Left lung (tissue), 10 donors: Measurements from ENCODE around the gene HECTD4. TPM values are rescaled to one million over a fixed set of nuclear protein-coding genes. Genes with fewer than 3 reads are reported as not detected.
"Not testable (repeated sequence)": the region's sequence is repeated elsewhere in the genome, so short reads cannot be mapped to it uniquely, and the experiment has no call there.

Experiments used
- ATAC-seq: fragments of 200-7000 bp; cut with Tn5 transposase; one replicate; pipeline ENCODE4 v1.9.1; 2020; ENCODE audit warnings: moderate library complexity
- DNase-seq, 4 donors: peaks; one replicate each; pipeline ENCODE4 v3.0.0-alpha.2; 2013 to 2020
- H3K27ac ChIP-seq, 2 donors: fragments of 200-600 bp; sonication (generic) in 1 of 2; one replicate each; pipeline versions ENCODE4 v1.5.0 to v1.8.0; 2020 to 2021
- H3K27me3 ChIP-seq, 2 donors: fragments of 200-600 bp; sonication (generic) in 1 of 2; one replicate each; pipeline versions ENCODE4 v1.5.0 to v1.8.0; 2020 to 2021
- H3K36me3 ChIP-seq, 2 donors: fragments of 200-600 bp; sonication (generic) in 1 of 2; one replicate each; pipeline versions ENCODE4 v1.5.0 to v1.8.0; 2020 to 2021
- H3K4me1 ChIP-seq, 2 donors: fragments of 200-600 bp; one replicate each; pipeline ENCODE4 v1.8.0; 2021
- H3K4me3 ChIP-seq, 2 donors: fragments of 200-600 bp; sonication (generic) in 1 of 2; one replicate each; pipeline versions ENCODE4 v1.5.0 to v1.8.0; 2020 to 2021; ENCODE audit warnings: mild to moderate bottlenecking in 1 of 2
- H3K9me3 ChIP-seq, 2 donors: fragments of 200-600 bp; sonication (generic) in 1 of 2; one replicate each; pipeline versions ENCODE4 v1.5.0 to v1.8.0; 2020 to 2021
- intact Hi-C, 2 donors: fragments of 100-400 bp; cut with DNase I; formaldehyde crosslinking; loops; one replicate each; pipeline versions ENCODE4 v1.11.2 to v1.14.2; 2022
- polyA plus RNA-seq, 6 donors: library from polyadenylated mRNA; unstranded; fragments of 120-200 nt; gene quantifications; one replicate each; pipeline ENCODE4 v1.2.1, GENCODE V29; 2013; ENCODE audit not compliant: insufficient read length in 6 of 6
- total RNA-seq, 2 donors: library from RNA; stranded (reverse); fragmentation: NEBNext Ultra II Directional; extraction: Animal tissue kit (Norgen Biotek cat#: 25700); gene quantifications; one replicate each; pipeline ENCODE4 v1.2.1, GENCODE V29; 2021
- TF ChIP-seq, protein P1 (sequence below), 2 donors: fragments of 200-600 bp; sonication (generic) in 1 of 2; IDR thresholded peaks; one replicate each; pipeline versions ENCODE4 v1.5.0 to v1.8.0; 2021; ENCODE audit warnings: antibody characterized with exemption in 2 of 2
- donor health status: DM: no; HTN: yes; CAD: no.
- donor health status: DM: no; HTN: no; CAD: no.

Gene HECTD4
- total and polyA plus RNA-seq, 8 donors = 41.3 to 78.6 (median 64.9) TPM

DNA sequence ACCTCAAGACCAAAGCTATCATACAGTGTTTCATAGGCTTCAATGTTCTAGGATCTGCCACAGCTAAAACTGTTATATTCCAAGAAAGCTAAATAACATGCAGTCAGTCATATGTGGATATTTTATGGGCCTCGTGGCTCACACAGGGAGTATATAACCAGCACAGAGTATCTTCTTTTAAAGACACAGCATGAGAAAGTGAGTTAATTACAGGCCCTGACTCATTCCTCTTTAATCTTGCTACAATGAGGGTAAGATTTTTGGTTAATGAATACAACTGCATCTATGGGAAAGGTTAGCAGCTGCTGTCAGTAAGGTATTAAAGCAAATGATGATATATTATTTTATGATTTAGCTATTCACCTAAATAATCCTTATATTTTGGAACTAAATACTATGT is 145.8 kb downstream of the HECTD4 start:
- TF ChIP-seq, protein P1, sequence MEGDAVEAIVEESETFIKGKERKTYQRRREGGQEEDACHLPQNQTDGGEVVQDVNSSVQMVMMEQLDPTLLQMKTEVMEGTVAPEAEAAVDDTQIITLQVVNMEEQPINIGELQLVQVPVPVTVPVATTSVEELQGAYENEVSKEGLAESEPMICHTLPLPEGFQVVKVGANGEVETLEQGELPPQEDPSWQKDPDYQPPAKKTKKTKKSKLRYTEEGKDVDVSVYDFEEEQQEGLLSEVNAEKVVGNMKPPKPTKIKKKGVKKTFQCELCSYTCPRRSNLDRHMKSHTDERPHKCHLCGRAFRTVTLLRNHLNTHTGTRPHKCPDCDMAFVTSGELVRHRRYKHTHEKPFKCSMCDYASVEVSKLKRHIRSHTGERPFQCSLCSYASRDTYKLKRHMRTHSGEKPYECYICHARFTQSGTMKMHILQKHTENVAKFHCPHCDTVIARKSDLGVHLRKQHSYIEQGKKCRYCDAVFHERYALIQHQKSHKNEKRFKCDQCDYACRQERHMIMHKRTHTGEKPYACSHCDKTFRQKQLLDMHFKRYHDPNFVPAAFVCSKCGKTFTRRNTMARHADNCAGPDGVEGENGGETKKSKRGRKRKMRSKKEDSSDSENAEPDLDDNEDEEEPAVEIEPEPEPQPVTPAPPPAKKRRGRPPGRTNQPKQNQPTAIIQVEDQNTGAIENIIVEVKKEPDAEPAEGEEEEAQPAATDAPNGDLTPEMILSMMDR (IDR thresholded peaks at IDR 0.05) = no peak
- no peak for ATAC-seq
- H3K27ac ChIP-seq = no peak overlapping the region
- no peak for DNase-seq
- no peaks in the 10 kb centered on the region for H3K9me3 ChIP-seq
- intact Hi-C loops = no loop called here
- no peaks in the 10 kb centered on the region for H3K27me3 ChIP-seq
- H3K4me1 ChIP-seq = no peaks in the 10 kb centered on the region
- peaks cover 5 to 98% of the 10 kb centered on the region in 2 donors for H3K36me3 ChIP-seq
- no peak overlapping the region for H3K4me3 ChIP-seq

DNA sequence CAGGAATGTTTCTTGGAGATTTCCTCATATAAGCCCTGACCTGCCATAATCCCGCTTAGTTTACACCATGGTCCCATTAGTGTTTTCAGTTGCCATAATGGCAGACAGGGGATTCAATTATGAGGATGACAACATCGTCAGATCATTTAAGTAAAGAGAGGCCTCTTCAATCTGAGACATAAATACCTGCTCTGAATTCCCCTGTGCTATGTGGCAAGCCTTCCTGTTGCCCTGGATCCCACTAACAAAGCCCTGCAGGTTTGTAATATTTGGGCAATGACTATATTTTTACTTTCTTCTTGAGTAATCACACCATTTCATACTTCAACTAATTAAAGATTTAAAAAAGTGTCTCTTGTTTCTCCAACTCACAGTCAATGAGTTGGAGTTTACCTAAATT is 147.9 kb downstream of the HECTD4 start:
- H3K4me3 ChIP-seq = no peak overlapping the region
- H3K27ac ChIP-seq = no peak overlapping the region
- H3K9me3 ChIP-seq = no peaks in the 10 kb centered on the region
- H3K27me3 ChIP-seq = no peaks in the 10 kb centered on the region
- no peaks in the 10 kb centered on the region for H3K4me1 ChIP-seq
- peaks cover 5 to 98% of the 10 kb centered on the region in 2 donors for H3K36me3 ChIP-seq
- DNase-seq (no peak), ATAC-seq (no peak)
- intact Hi-C loops = no loop called here
- TF ChIP-seq, protein P1 (IDR thresholded peaks at IDR 0.05) = no peak

DNA sequence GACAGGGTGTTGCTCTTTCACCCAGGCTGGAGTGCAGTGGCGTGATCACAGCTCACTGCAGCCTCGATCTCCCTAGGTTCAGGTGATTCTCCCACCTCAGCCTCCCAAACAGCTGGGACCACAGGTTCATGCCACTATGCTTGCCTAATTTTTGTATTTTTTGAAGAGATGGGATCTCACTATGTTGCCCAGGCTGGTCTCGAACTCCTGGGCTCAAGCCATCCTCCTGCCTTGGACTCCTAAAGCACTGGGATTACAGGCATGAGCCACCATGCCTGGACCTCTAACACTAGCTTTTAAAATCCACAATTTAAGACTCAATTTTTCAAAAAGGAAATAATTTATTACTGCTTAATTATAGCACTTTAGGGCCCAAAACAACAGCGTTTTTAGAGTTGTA is 149.0 kb downstream of the HECTD4 start:
- H3K36me3 ChIP-seq = peaks cover 5 to 98% of the 10 kb centered on the region in 2 donors
- no peaks in the 10 kb centered on the region for H3K27me3 ChIP-seq
- intact Hi-C loops = no loop called here
- no peak for DNase-seq
- no peak overlapping the region for H3K4me3 ChIP-seq
- no peak overlapping the region for H3K27ac ChIP-seq
- ATAC-seq = no peak
- TF ChIP-seq, protein P1 (IDR thresholded peaks at IDR 0.05) = no peak
- no peaks in the 10 kb centered on the region for H3K4me1 ChIP-seq
- no peaks in the 10 kb centered on the region for H3K9me3 ChIP-seq

DNA sequence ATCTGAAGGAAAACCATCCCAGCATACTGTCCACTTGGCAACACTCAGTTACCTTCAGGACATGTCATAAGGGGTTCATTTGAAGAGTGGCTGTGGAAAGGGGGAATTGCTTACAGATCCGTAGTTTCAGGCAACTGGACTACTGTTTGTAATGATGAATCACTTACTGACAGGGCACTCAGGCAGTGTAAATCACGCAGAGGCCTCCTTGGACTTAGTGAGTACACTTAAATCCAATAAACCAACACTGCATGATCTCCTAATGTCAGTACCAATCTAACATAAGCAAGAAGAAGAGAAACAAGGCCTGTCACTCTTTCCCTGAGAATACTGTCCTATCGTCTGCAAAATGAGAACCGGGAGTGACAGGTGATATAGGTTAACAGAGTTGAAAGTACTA is 152.1 kb downstream of the HECTD4 start:
- no peak overlapping the region for H3K4me3 ChIP-seq
- intact Hi-C loops = no loop called here
- no peak overlapping the region for H3K27ac ChIP-seq
- no peaks in the 10 kb centered on the region for H3K27me3 ChIP-seq
- TF ChIP-seq, protein P1 (IDR thresholded peaks at IDR 0.05) = no peak
- H3K9me3 ChIP-seq = no peaks in the 10 kb centered on the region
- peaks cover 2 to 98% of the 10 kb centered on the region in 2 donors for H3K36me3 ChIP-seq
- no peak for DNase-seq
- no peak for ATAC-seq
- H3K4me1 ChIP-seq = no peaks in the 10 kb centered on the region

DNA sequence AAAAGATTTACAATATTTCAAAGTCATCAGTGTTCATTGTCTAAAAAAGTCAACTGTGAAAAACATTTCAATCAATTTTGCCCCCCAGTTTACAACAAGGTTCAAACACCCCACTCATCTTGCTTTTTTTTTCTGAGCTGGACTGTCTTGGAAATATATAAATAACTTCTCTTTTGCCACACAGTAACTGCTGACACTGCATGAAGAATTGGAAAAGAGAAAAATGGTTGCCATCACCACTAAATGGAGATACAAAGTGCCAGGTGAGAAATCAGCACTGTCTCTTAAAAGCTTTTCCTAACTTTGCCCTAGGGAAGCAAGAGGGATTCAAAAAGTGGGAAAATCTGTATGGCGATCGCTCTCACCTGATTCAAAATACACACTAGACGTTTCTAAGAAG is 155.5 kb downstream of the HECTD4 start:
- intact Hi-C loops = no loop called here
- ATAC-seq = no peak

DNA sequence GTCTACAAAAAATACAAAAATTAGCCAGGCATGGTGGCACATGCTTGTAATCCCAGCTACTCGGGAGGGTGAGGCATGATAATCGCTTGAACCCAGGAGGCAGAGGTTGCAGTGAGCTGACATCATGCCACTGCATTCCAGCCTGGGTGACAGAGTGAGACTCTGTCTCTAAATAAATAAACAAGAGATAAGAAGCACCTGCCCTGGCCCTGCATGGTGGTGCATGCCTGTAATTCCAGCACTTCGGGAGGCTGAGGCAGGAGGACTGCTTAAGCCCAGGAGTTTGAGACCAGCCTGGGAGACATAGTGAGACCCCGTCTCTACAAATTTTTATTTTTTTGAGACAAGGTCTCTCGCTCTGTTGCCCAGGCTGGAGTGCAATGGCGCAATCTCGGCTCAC is 161.6 kb downstream of the HECTD4 start:
- H3K36me3 ChIP-seq = peaks cover 0 to 60% of the 10 kb centered on the region in 2 donors
- ATAC-seq, H3K9me3 ChIP-seq, DNase-seq, H3K27ac ChIP-seq, H3K4me1 ChIP-seq, H3K4me3 ChIP-seq, intact Hi-C loops, H3K27me3 ChIP-seq: not testable (repeated sequence)

More for the DNA sequence above, 155.5 kb downstream of the HECTD4 start:
- DNase-seq = no peak
- no peaks in the 10 kb centered on the region for H3K9me3 ChIP-seq
- H3K27me3 ChIP-seq = no peaks in the 10 kb centered on the region
- H3K27ac ChIP-seq = no peak overlapping the region
- no peak overlapping the region for H3K4me3 ChIP-seq
- H3K36me3 ChIP-seq = peaks cover 0 to 93% of the 10 kb centered on the region in 2 donors
- H3K4me1 ChIP-seq = no peaks in the 10 kb centered on the region
- TF ChIP-seq, protein P1 (IDR thresholded peaks at IDR 0.05) = no peak
